OCI-LY7 (cell line): Measurements from ENCODE around the gene PRKAG2. TPM values are rescaled to one million over a fixed set of nuclear protein-coding genes. Genes with fewer than 3 reads are reported as not detected.
A peak's percentile ranks its signal among the peaks of the same experiment; 100 is the strongest.
"Not testable (repeated sequence)": the region's sequence is repeated elsewhere in the genome, so short reads cannot be mapped to it uniquely, and the experiment has no call there.

Experiments used
- BruUV-seq: library from RNA; stranded (reverse); fragments of 400-500 nt; replicated peaks from 2 replicates; lab custom pipeline; 2021; lab: Mats Ljungman, UMichigan
- CTCF ChIA-PET: fragments of 300-600 bp; sonication (Branson Sonifier 250); formaldehyde crosslinking; loops from one replicate; lab custom pipeline; 2022; ENCODE audit warnings: antibody characterized with exemption; ENCODE audit not compliant: unreplicated experiment; lab: Charles Lee
- POLR2A ChIA-PET: fragments of 300-600 bp; sonication (Branson Sonifier 250); formaldehyde crosslinking; loops from one replicate; lab custom pipeline; 2022; ENCODE audit warnings: antibody characterized with exemption; lab: Charles Lee
- DNase-seq: peaks from one replicate; pipeline ENCODE4 v3.0.0-alpha.2; 2015; ENCODE audit warnings: low spot score
- H2AFZ ChIP-seq: fragments of 200-600 bp; sonication (generic), shearing (Covaris generic); 2 replicates; pipeline ENCODE4 v1.6.1; 2014; ENCODE audit warnings: mild to moderate bottlenecking, antibody characterized with exemption, low read length, moderate library complexity
- H3K27ac ChIP-seq: fragments of 200-600 bp; sonication (generic); 2 replicates; pipeline ENCODE4 v1.5.1; 2014; ENCODE audit warnings: mixed run types, low read depth, mild to moderate bottlenecking, moderate library complexity, low read length, inconsistent platforms; ENCODE audit not compliant: poor library complexity, severe bottlenecking
- H3K36me3 ChIP-seq: fragments of 200-600 bp; sonication (generic); 2 replicates; pipeline ENCODE4 v1.6.1; 2014; ENCODE audit warnings: mild to moderate bottlenecking, antibody characterized with exemption, low read length, moderate library complexity, mixed read lengths; ENCODE audit not compliant: insufficient read depth
- H3K4me1 ChIP-seq: fragments of 200-600 bp; sonication (generic); 2 replicates; pipeline ENCODE4 v1.5.1; 2014; ENCODE audit warnings: mild to moderate bottlenecking, low read length; ENCODE audit not compliant: insufficient read depth, poor library complexity, severe bottlenecking
- H3K4me2 ChIP-seq: fragments of 200-600 bp; sonication (generic); 2 replicates; pipeline ENCODE4 v1.6.1; 2014; ENCODE audit warnings: mild to moderate bottlenecking, low read length
- H3K4me3 ChIP-seq: fragments of 200-600 bp; sonication (generic); 2 replicates; pipeline ENCODE4 v1.5.1; 2014; ENCODE audit warnings: mild to moderate bottlenecking, low read depth, low read length; ENCODE audit not compliant: poor library complexity, severe bottlenecking
- H3K79me2 ChIP-seq: fragments of 200-600 bp; sonication (generic); 2 replicates; pipeline ENCODE4 v1.6.1; 2016; ENCODE audit warnings: low read depth, mild to moderate bottlenecking, low read length, moderate library complexity, mixed read lengths; ENCODE audit not compliant: insufficient read depth
- H3K9me2 ChIP-seq: fragments of 200-600 bp; sonication (generic); 2 replicates; pipeline ENCODE4 v1.6.1; 2016; ENCODE audit warnings: mild to moderate bottlenecking, low read length, mixed read lengths; ENCODE audit not compliant: insufficient read depth
- H3K9me3 ChIP-seq: fragments of 200-600 bp; sonication (generic); 2 replicates; pipeline ENCODE4 v1.6.1; 2014; ENCODE audit warnings: mild to moderate bottlenecking, mixed run types, low read length, mixed read lengths
- H4K20me1 ChIP-seq: fragments of 200-600 bp; sonication (generic); 2 replicates; pipeline ENCODE4 v1.6.1; 2014; ENCODE audit warnings: mild to moderate bottlenecking, antibody characterized with exemption, low read length, moderate library complexity, mixed read lengths; ENCODE audit not compliant: insufficient read depth
- EZH2phosphoT487 ChIP-seq: fragments of 200-600 bp; sonication (generic); IDR thresholded peaks from 2 replicates; pipeline ENCODE4 v1.6.1; 2018; ENCODE audit warnings: low read depth, borderline replicate concordance, mild to moderate bottlenecking, mixed run types, antibody characterized with exemption, low read length, moderate library complexity, mixed read lengths
- intact Hi-C: fragments of 100-400 bp; cut with micrococcal nuclease; formaldehyde crosslinking; loops from one replicate; pipeline ENCODE4 v1.10.0; 2022; ENCODE audit not compliant: unreplicated experiment
- total RNA-seq, 2 experiments: library from RNA; depleted of rRNA in 1 of 2; stranded (reverse); fragments of >200 nt in 1 of 2; shearing (Covaris generic) in 1 of 2; gene quantifications; 2 replicates each; pipeline ENCODE4 v1.2.3, GENCODE V29; 2014 to 2022
- TF ChIP-seq, protein P1 (sequence below): fragments of 200-600 bp; sonication (generic); conservative IDR thresholded peaks from 2 replicates; pipeline ENCODE4 v1.5.1; 2014; ENCODE audit warnings: mild to moderate bottlenecking, antibody characterized with exemption, low read length, moderate library complexity, mixed read lengths

The PRKAG2 gene
- total RNA-seq, 2 experiments from 2014 or later = 1.2 to 5.1 TPM

- Histone ChIP-seq H3K79me2 (no peaks in the 10 kb centered on the region), H3K4me2 (no peak overlapping the region), H4K20me1 (no peaks in the 10 kb centered on the region), H3K4me3 (no peak overlapping the region), H3K27ac (no peak overlapping the region), H3K9me2 (no peaks in the 10 kb centered on the region), H3K4me1 (no peaks in the 10 kb centered on the region), H3K9me3 (no peaks in the 10 kb centered on the region), H2AFZ (no peak overlapping the region), H3K36me3 (no peaks in the 10 kb centered on the region)
- intact Hi-C loops = no loop called here
- TF ChIP-seq EZH2phosphoT487 = no peak
- TF ChIP-seq, protein P1, sequence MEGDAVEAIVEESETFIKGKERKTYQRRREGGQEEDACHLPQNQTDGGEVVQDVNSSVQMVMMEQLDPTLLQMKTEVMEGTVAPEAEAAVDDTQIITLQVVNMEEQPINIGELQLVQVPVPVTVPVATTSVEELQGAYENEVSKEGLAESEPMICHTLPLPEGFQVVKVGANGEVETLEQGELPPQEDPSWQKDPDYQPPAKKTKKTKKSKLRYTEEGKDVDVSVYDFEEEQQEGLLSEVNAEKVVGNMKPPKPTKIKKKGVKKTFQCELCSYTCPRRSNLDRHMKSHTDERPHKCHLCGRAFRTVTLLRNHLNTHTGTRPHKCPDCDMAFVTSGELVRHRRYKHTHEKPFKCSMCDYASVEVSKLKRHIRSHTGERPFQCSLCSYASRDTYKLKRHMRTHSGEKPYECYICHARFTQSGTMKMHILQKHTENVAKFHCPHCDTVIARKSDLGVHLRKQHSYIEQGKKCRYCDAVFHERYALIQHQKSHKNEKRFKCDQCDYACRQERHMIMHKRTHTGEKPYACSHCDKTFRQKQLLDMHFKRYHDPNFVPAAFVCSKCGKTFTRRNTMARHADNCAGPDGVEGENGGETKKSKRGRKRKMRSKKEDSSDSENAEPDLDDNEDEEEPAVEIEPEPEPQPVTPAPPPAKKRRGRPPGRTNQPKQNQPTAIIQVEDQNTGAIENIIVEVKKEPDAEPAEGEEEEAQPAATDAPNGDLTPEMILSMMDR = no peak
- no peak for DNase-seq
- ChIA-PET POLR2A (no interaction called here), CTCF (no interaction called here)
- BruUV-seq = no TSS peak
Measured at GRCh38 chr7:151877911-151878835, 1.3 kb upstream of the PRKAG2 start.

DNA sequence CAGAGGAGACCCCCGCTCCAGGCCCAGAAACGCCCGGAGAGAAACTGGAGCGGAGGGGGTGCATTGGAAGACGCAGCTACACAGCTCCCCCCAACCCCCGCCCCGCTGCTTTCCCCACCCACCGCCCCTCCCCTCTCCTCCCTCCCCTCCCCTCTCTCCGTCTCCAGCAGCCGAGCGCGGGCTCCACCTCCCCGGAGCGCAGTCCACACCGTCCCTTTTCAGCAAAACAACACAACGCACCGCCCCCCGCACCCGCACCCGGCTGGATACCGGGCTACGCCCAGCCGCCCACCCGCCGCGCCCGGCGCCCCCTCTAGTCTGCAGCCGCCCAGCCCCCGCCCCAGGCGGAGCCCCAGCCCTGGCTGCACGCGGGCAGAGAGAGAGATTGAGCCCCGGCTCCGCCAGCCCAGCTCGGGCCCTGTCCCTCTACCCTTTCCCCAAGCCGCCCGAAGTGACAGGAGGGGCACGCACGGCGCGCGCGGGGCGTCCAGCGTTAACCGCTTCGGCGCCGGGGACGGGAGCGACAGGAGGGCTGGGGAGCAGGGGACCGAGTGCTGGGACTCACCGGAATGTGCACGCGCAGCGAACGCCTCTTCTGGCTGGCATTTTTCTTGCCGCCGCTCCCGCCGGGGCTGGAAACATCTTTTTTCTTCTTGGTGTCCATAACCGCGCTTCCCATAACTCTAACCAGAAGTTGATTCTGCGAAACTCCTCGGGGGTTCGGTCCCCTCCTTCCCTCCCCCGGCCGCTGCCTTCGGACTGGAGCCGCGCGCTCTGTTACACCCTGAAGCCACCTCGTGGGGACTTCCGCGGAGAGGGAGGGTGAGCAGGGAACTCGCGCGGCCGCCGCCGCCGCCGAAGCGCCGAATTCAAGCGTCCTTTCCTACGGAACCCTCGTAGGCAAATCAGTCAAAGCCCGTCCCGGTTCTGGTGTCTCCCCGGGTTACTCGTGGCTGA, 695 bp downstream of the PRKAG2 start:
- H3K4me2 ChIP-seq = peak overlapping the region; percentile 28
- no peaks in the 10 kb centered on the region for H3K79me2 ChIP-seq
- H2AFZ ChIP-seq = no peak overlapping the region
- CTCF ChIA-PET = no interaction called here
- no peaks in the 10 kb centered on the region for H3K9me3 ChIP-seq
- no TSS peak for BruUV-seq
- POLR2A ChIA-PET = no interaction called here
- TF ChIP-seq, protein P1 = no peak
- TF ChIP-seq EZH2phosphoT487 = no peak
- no peaks in the 10 kb centered on the region for H3K4me1 ChIP-seq
- intact Hi-C loops = no loop called here
- no peak for DNase-seq
- H3K4me3 ChIP-seq = peak overlapping the region; percentile 38
- no peaks in the 10 kb centered on the region for H4K20me1 ChIP-seq
- H3K27ac ChIP-seq = no peak overlapping the region
- H3K9me2 ChIP-seq = no peaks in the 10 kb centered on the region
- H3K36me3 ChIP-seq = no peaks in the 10 kb centered on the region

GRCh38 chr7:151874479-151874878, 2.4 kb downstream of the PRKAG2 start:
- H3K4me2 ChIP-seq, H2AFZ ChIP-seq, BruUV-seq, H4K20me1 ChIP-seq, DNase-seq, H3K36me3 ChIP-seq, H3K4me1 ChIP-seq, H3K27ac ChIP-seq, H3K9me2 ChIP-seq, CTCF ChIA-PET, H3K79me2 ChIP-seq, H3K4me3 ChIP-seq, H3K9me3 ChIP-seq, intact Hi-C loops: not testable (repeated sequence)
- POLR2A ChIA-PET = interaction anchor here (0.6 kb wide), 1 partner anchor 51 kb away, joined by 4 read pairs; no protein-coding TSS in a partner anchor
